Retinal pigment epithelial cell (primary cell): ENCODE data around the gene DUSP22.

Experiments
- DNase-seq: peaks from one replicate; pipeline ENCODE4 v3.0.0-alpha.2; 2010; ENCODE audit warnings: low read depth
- H3K4me3 ChIP-seq: 2 replicates; pipeline ENCODE4 v1.5.1; 2011; ENCODE audit warnings: mild to moderate bottlenecking, low read length, control low read depth, moderate library complexity
- CTCF ChIP-seq: conservative IDR thresholded peaks from 2 replicates; pipeline ENCODE4 v1.5.1; 2011; ENCODE audit warnings: low read depth, low read length, control low read depth, inconsistent platforms

DUSP22 gene

DNA sequence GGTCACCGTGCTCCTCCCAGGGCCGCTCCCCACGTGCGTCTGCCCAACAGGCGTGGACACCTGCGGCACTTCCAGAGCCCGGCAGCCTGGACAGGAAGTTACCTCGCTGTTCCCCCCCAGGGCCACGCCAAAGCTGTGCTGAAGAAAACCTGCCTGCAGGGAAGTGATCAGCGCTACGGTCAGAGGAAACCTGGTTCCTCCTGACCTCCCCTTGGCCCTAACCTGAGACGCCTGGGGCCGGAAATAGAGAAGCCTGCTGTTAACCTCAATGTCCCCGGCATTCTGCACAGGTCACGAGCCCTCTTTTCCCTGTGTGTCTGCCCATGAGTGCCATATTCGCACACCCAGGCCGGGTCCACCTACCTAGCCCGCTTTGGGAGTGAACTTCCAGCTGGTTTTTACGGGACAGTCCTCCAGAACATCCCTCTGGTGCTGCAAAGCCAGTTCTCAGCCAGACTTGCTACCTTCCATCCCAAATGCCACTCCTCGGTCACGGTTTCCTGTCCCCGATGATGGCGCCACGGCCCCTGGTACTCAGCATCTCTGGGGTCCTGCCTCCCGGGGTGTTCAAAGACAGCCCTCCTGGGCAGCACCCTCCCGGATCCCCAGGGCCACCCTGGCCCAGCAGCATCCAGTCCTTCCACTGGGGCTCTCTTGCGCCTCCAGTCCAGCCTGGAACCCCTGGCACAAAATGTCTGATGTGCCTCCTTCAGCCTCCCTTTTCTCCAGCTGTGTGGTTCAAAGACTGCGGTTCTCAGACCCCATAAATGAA, 87.3 kb downstream of the DUSP22 start:
- DNase-seq = no peak
- H3K4me3 ChIP-seq = no peak overlapping the region
- TF ChIP-seq CTCF = no peak

- DNase-seq = no peak
- no peak for TF ChIP-seq CTCF
- H3K4me3 ChIP-seq = no peak overlapping the region
Observed at GRCh38 chr6:380234-381218, 88.2 kb downstream of the DUSP22 start.

DNA sequence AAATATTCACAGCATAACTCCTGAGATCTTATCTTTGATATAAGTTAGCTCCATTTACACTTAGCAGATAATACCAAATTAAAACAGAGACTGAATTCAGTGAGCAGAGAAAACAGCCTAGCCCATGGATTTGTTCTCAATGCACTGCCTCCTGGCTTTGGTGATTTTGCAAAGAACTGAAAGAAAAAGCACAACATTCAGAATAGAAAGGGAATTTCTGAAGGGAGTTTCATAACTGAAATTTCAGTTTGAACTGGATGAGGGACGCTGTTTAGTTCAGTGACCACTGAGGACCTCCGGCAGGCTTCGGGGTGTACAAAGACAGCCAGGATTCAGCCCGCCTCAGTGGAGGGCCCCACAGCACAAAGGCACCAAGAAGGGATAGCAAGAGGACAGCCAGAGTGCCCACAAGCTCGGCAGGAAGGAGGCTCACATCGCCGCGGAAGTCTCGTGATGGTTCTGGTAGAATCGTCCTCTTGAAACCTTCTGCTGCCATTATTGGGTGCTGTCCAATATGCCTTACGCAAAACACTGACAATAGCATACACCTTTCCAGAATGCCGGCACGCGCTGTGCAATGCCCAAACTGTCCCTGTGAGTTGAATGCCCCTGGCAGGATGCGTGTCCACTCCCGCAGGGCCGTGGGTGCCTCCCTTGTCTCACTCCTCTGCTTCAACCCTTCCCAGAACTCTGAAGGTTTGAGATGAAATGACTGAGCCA, 89.6 kb downstream of the DUSP22 start:
- no peak overlapping the region for H3K4me3 ChIP-seq
- DNase-seq = no peak
- TF ChIP-seq CTCF = no peak

DNA sequence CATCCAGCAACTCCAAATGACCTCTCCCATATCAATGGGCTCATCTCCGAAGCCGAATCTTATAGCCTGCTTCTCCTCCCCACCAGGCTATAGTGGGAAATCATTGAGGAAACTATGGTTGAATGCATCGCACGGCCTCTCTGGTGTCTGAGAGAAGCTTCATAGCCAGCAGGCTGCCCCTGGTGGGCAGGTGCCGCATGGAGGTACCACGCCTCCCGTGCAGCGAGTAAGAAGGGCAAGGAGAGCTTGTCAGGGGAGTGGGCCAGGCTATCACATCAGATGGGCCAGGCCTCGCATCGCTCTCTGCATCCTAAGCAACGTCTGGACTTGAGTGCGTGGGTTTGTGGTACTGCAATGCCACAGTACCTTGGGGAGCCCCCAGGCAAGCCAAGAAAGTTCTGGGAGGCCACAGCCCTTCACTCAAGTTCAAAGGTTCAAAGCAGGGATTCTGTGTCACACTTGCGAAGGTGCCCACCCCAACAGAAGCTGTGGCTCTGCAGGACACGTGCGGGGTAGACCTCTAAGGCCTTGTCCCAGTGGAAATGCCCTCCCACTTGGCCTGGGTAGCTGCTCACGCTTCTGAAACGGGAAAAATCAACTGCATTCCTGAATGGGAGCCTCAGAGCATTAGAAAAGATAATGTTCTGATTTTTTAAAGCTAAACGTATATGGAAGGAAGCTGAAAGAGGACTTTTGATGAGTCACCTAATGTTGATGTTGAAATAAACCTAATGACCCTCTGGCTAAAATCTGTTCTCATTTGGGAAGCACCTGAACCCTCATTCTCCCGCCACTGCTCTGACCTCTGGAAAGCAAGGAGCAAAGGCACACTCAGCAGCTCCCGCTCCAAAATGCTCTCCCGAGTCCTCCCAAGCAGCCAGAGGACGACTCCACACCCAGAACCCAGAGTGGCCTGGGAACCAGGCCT, 90.9 kb downstream of the DUSP22 start:
- DNase-seq = no peak
- no peak for TF ChIP-seq CTCF
- no peak overlapping the region for H3K4me3 ChIP-seq

DNA sequence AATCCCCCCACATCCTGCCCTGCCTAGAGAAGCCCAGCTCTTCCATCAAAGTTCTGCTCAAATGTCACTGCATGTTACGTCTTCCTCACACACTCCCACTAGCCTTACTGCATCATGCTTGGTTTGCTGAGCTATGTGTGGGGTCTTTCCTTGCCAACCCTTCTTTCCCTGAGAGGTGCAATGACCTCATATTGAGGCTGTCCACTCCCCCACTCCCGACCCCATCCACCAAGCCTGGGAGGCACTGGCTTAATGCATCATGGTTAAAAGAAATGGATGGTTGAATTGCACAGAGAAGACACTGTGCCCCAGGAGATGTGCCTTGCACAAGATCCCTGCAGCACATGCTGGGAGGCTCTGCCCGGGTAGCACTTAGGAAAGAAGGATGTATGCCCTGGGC, 91.6 kb downstream of the DUSP22 start:
- DNase-seq = no peak
- TF ChIP-seq CTCF = no peak
- no peak overlapping the region for H3K4me3 ChIP-seq

GRCh38 chr6:384898-385297, 92.6 kb downstream of the DUSP22 start:
- H3K4me3 ChIP-seq = no peak overlapping the region
- TF ChIP-seq CTCF = no peak
- no peak for DNase-seq
